Astrocyte of the hippocampus (primary cell): ENCODE results near the gene ACAP3.

Experiments
- DNase-seq: peaks from one replicate; pipeline ENCODE4 v3.0.0; 2011; ENCODE audit warnings: low read depth, low spot score

Gene ACAP3

GRCh38 chr1:1302951-1303509, 4.7 kb downstream of the ACAP3 start:
- no peak for DNase-seq

DNA sequence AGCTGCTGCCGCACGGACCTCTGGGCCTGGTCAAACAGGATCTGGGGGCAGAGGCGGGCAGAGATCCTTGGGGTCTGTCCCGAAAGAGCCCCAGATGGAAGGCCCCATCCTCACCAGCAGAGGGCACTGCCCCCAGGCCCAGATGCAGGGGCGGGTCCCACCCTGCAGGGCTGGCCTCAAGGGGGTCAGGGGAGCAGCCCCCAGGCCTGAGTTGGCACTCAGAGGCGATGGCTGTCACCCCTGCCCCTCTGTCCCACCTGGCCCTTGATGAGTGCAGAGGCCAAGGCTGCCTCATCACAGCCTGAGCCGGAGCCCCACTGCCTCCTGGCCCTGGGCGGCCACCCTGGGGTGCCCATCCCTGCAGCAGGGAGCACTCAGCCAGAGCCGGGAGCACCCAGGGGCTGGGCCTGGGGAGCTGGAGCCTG, 5.7 kb downstream of the ACAP3 start:
- no peak for DNase-seq

- no peak for DNase-seq
Measured at GRCh38 chr1:1300352-1300739, 7.4 kb downstream of the ACAP3 start.

- DNase-seq = no peak
Measured at GRCh38 chr1:1299686-1300351, 7.9 kb downstream of the ACAP3 start.

- DNase-seq = peak; percentile 56
Measured at GRCh38 chr1:1298861-1299685, 8.7 kb downstream of the ACAP3 start.

DNA sequence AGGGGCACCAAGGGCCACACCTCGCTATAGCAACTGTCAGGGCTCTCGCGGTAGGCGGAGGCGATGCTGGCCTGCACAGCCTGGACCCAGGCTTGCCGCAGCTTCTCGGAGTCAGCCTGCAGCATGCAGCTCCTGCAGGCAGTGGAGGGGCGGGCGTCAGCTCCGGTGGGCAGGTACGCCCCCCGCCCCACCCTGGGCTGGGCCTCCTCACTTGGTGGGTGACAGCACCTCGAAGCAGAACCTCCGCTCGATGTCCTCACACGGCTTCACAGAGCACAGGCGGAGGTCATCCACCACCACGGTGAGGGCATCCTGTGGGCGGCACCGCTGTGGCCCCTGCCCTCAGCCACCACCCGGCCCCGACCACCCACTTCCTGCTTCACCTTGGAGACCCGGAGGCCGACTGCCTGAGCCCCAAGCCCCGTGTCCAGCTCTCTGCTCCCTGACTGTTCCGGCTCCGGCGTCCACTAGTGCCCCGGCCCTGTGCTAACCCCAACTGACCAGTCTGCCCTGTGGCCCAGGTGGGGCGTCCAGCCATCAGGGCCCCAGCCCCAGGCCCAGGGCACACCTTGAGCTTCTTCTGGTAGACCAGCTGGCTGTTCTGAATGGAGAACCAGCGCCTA, 9.8 kb downstream of the ACAP3 start:
- no peak for DNase-seq

- no peak for DNase-seq
Measured at GRCh38 chr1:1296070-1297061, 11.4 kb downstream of the ACAP3 start.

DNA sequence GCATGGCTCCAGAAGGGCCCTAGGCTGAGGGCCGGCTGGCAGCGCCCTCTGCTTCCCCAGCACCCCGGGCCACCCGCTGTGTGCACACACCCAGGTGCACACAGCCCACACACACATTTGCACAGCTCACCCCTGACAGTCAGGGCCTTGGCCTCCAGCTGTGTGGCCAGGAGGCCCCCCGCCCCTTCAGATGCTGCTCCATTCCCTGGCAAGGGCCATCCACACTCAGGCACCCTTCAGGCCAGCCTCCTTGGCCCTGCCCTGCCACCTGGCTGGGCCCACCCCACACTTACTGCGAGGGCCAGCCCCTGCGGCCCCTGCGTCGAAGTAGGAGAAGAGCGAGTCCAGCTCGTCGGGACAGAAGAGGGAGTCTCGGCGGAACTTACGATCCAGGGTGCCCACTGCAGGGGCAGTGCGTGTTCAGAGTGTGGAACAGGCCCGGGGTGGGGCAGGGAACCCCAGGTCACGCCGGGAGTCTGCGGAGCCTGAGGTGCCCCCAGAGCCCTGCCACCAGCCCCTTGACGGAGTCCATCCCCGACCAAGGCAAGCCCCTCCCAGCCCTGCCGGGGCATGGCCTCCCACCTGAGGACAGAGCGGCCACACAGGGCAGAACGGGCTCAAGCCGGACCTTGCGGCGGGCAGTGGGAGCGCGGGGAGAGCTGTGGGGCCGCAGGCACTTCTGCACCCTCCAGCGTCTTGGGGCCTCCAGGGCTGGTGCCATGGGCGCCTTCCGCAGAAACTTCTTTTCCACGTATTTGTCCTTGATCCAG, 12.4 kb downstream of the ACAP3 start:
- no peak for DNase-seq

GRCh38 chr1:1294250-1294890, 13.4 kb downstream of the ACAP3 start:
- no peak for DNase-seq

DNA sequence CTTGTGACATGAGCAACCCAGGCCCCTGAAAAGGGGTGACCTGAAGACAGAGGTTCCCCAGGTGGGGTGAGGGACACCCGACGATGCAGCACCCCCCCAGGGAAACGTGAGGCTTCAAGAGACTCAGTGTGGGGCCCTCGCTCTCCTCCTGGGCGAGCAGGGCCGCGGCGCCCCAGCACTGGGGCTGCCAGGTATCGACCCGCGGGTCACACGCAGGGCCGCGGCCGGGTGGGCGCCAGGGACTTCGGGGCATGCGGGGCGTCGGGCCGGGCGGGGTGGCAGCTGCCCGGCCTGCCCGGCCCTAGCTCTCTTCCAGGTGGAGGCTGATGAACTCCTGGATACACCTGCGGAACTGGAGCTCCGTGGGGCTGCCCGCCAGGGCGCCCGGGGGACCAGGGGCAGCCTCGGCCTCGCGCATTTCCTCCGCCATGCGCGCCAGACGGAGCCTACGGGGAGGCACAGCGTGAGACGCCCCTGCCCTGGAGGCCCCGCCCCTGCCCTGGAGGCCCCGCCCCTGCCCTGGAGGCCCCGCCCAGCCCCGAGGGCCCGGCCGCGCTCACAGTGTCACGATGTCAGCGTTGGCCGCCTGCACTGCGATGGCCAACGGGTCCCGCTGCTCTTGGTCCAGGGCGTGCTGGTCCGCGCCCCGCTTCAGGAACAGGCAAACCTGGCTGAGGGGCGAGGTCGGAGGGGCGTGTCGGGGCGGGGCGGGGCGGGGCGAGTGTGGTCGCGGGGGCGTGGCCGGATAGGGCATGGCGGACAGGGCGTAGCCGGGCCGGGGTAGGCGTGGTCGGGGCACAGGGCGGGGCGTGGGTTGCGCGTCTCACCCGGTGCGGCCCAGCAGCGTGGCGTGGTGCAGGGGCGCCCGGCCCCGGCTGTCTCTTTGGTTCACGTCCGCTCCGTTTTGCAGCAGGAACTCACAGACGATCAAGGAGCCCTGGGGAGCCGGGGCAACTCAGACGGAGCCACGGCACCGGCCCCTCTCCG, 14.2 kb downstream of the ACAP3 start:
- no peak for DNase-seq

GRCh38 chr1:1292851-1293250, 14.9 kb downstream of the ACAP3 start:
- DNase-seq = no peak

- DNase-seq = no peak
Measured at GRCh38 chr1:1292442-1292779, 15.3 kb downstream of the ACAP3 start.

GRCh38 chr1:1291548-1292441, 15.9 kb downstream of the ACAP3 start:
- peak; percentile 56 for DNase-seq

GRCh38 chr1:1291023-1291528, 16.7 kb downstream of the ACAP3 start:
- peak; percentile 38 for DNase-seq

DNA sequence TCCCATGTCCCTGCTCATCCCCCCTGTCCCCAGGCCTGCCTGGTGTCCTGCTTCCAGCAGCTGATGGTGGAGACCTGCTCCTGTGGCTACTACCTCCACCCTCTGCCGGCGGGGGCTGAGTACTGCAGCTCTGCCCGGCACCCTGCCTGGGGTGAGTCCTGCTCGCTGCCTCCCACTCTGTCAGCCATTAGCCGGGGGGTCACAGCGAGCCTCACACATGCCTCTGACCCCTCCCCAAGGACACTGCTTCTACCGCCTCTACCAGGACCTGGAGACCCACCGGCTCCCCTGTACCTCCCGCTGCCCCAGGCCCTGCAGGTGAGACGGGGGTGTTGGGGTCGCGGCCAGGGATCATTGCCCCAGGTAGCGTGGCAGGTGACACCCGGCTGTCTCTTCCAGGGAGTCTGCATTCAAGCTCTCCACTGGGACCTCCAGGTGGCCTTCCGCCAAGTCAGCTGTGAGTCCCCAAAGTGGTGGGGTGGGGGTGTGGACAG, 17.4 kb downstream of the ACAP3 start:
- DNase-seq = peak; percentile 80

DNA sequence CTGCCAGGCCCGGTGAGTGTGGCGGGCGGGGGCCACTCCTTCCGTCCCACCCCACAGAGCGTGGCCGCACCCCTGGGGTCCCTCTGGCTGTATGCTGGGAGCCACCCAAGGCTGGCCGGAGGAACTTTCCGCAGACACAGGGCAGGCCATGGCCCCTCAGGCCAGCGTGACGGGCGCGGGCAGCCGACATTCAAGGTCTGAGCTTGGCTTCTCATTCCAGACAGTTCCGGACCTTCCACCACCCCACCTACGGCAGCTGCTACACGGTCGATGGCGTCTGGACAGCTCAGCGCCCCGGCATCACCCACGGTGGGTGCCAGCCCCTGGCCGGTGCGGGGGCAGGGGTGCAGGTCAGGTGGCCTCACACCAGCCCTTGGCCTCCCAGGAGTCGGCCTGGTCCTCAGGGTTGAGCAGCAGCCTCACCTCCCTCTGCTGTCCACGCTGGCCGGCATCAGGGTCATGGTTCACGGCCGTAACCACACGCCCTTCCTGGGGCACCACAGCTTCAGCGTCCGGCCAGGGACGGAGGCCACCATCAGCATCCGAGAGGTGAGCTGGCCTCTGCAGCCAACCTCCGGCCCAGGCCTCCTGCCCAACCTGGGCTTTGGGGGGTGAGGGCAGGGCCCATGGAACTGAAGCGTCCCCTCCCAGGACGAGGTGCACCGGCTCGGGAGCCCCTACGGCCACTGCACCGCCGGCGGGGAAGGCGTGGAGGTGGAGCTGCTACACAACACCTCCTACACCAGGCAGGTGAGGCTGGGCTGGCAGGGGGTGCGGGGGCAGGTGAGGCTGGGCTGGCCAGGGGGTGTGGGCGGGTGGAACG, 20.2 kb downstream of the ACAP3 start:
- DNase-seq = no peak
